DOHH2 (cell line): ENCODE results near the gene ZNF580.

Experiments used
- CTCF ChIP-seq: fragments of 200-600 bp; sonication (generic); IDR thresholded peaks from one replicate; pipeline ENCODE4 v1.5.1; 2014; ENCODE audit warnings: antibody characterized with exemption, mild to moderate bottlenecking, low read depth, low read length; ENCODE audit not compliant: poor library complexity, severe bottlenecking
- EZH2phosphoT487 ChIP-seq: fragments of 200-600 bp; sonication (generic); IDR thresholded peaks from 2 replicates; pipeline ENCODE4 v1.6.1; 2017; ENCODE audit warnings: borderline replicate concordance, mild to moderate bottlenecking, antibody characterized with exemption, low read length, moderate library complexity, mixed read lengths

GRCh38 chr19:55619286-55619685 is 21.5 kb upstream of the ZNF580 start:
- TF ChIP-seq CTCF (no peak), EZH2phosphoT487 (no peak)
